Transverse colon (tissue), 4 donors: ENCODE data around the gene OMP.

Experiments
- CTCF ChIP-seq, 5 experiments: fragments of 200-600 bp in 3 of 5; fragments of 450-650 bp in 2 of 5; sonication (generic) in 3 of 5; IDR thresholded peaks; 1 replicate in 2 of 5; 2 replicates in 3 of 5; pipeline ENCODE4 v1.5.1; 2016 to 2017; ENCODE audit warnings: antibody characterized with exemption in 5 of 5, inconsistent platforms in 3 of 5, mild to moderate bottlenecking in 2 of 5, moderate library complexity in 1 of 5
- POLR2A ChIP-seq: fragments of 450-650 bp; IDR thresholded peaks from one replicate; pipeline ENCODE4 v1.6.1; 2016; ENCODE audit warnings: antibody characterized with exemption, mild to moderate bottlenecking, moderate library complexity
- POLR2AphosphoS5 ChIP-seq, 3 donors: sonication (generic); formaldehyde crosslinking; IDR thresholded peaks; one replicate each; pipeline ENCODE4 v1.6.1; 2016; ENCODE audit warnings: antibody characterized with exemption in 3 of 3

GRCh38 chr11:77071077-77071476, 31.6 kb upstream of the OMP start:
- TF ChIP-seq POLR2A (no peak), CTCF (IDR thresholded peaks at IDR 0.05) (no peak), POLR2AphosphoS5 (IDR thresholded peaks at IDR 0.05) (no peak)
